IMR-90 (cell line): ENCODE results near the gene PCSK6. TPM values are rescaled to one million over a fixed set of nuclear protein-coding genes. Genes with fewer than 3 reads are reported as not detected.

Experiments
- ATAC-seq: fragments of 200-7000 bp; cut with Tn5 transposase; 2 replicates; pipeline ENCODE4 v1.9.1; 2020; ENCODE audit warnings: low read depth, mild to moderate bottlenecking, moderate library complexity
- BruUV-seq: library from RNA; stranded (reverse); fragments of 400-500 nt; replicated peaks from 2 replicates; lab custom pipeline; 2021; lab: Mats Ljungman, UMichigan
- CTCF ChIA-PET: fragments of 300-600 bp; formaldehyde crosslinking; extraction: SDS; loops from one replicate; lab custom pipeline; 2021; ENCODE audit warnings: antibody characterized with exemption; lab: Yijun Ruan, JAX
- POLR2A ChIA-PET: fragments of 300-600 bp; sonication (Branson Sonifier 250); formaldehyde crosslinking; loops from one replicate; lab custom pipeline; 2022; ENCODE audit warnings: antibody characterized with exemption; ENCODE audit not compliant: unreplicated experiment; lab: Charles Lee
- DNase-seq: peaks from one replicate; pipeline ENCODE4 v3.0.0; 2013
- H2AFZ ChIP-seq: replicated peaks from 2 replicates; pipeline ENCODE3; 2013; ENCODE audit warnings: low read length, mild to moderate bottlenecking; ENCODE audit not compliant: poor library complexity
- H2AK5ac ChIP-seq: 2 replicates; pipeline ENCODE4 v1.6.1; 2013; ENCODE audit warnings: low read depth, low read length, inconsistent platforms
- H2AK9ac ChIP-seq: replicated peaks from 2 replicates; pipeline ENCODE3; 2013; ENCODE audit warnings: mild to moderate bottlenecking, low read depth, low read length, moderate library complexity; ENCODE audit not compliant: poor library complexity
- H2BK120ac ChIP-seq: 2 replicates; pipeline ENCODE4 v1.6.1; 2013; ENCODE audit warnings: low read depth, low read length, inconsistent platforms
- H2BK15ac ChIP-seq: 3 replicates; pipeline ENCODE4 v1.6.1; 2013; ENCODE audit warnings: low read depth, low read length, inconsistent platforms
- H2BK20ac ChIP-seq: 2 replicates; pipeline ENCODE4 v1.6.1; 2013; ENCODE audit warnings: low read depth, mild to moderate bottlenecking, inconsistent platforms, low read length, moderate library complexity
- H2BK5ac ChIP-seq: 2 replicates; pipeline ENCODE4 v1.6.1; 2013; ENCODE audit warnings: mild to moderate bottlenecking, low read depth, low read length, inconsistent platforms; ENCODE audit not compliant: poor library complexity, severe bottlenecking
- H3K14ac ChIP-seq: replicated peaks from 2 replicates; pipeline ENCODE4 v1.6.1; 2013; ENCODE audit warnings: low read depth, low read length, inconsistent platforms
- H3K18ac ChIP-seq: 2 replicates; pipeline ENCODE4 v1.6.1; 2013; ENCODE audit warnings: low read depth, low read length, control low read depth
- H3K23ac ChIP-seq: 2 replicates; pipeline ENCODE4 v1.6.1; 2013; ENCODE audit warnings: low read depth, low read length, inconsistent platforms
- H3K27ac ChIP-seq: 2 replicates; pipeline ENCODE4 v1.5.1; 2013; ENCODE audit warnings: mild to moderate bottlenecking, control low read depth, low read length; ENCODE audit not compliant: insufficient read depth
- H3K27me3 ChIP-seq: 2 replicates; pipeline ENCODE4 v1.6.1; 2013; ENCODE audit warnings: low read length; ENCODE audit not compliant: control insufficient read depth, insufficient read depth
- H3K36me3 ChIP-seq: 2 replicates; pipeline ENCODE4 v1.6.1; 2013; ENCODE audit warnings: low read length, mixed read lengths; ENCODE audit not compliant: control insufficient read depth, insufficient read depth
- H3K4ac ChIP-seq: 2 replicates; pipeline ENCODE4 v1.6.1; 2013; ENCODE audit warnings: low read depth, low read length, inconsistent platforms
- H3K4me1 ChIP-seq: 2 replicates; pipeline ENCODE4 v1.6.1; 2013; ENCODE audit warnings: low read length, mixed read lengths; ENCODE audit not compliant: control insufficient read depth, insufficient read depth
- H3K4me2 ChIP-seq: 2 replicates; pipeline ENCODE4 v1.6.1; 2013; ENCODE audit warnings: low read depth, mild to moderate bottlenecking, control low read depth, low read length, moderate library complexity
- H3K4me3 ChIP-seq: 2 replicates; pipeline ENCODE4 v1.5.1; 2013; ENCODE audit warnings: low read depth, mild to moderate bottlenecking, control low read depth, low read length, moderate library complexity; ENCODE audit not compliant: insufficient read depth
- H3K56ac ChIP-seq: 2 replicates; pipeline ENCODE4 v1.6.1; 2013; ENCODE audit warnings: low read length, inconsistent platforms; ENCODE audit not compliant: insufficient read depth; ENCODE audit errors: extremely low read depth
- H3K79me1 ChIP-seq, 2 experiments: 2 replicates each; pipeline ENCODE4 v1.6.1; 2013; ENCODE audit warnings: low read length in 2 of 2, inconsistent platforms in 1 of 2, low read depth in 1 of 2
- H3K9ac ChIP-seq: 2 replicates; pipeline ENCODE4 v1.6.1; 2013; ENCODE audit warnings: low read depth, low read length, control low read depth
- H3K9me1 ChIP-seq: 2 replicates; pipeline ENCODE4 v1.6.1; 2013; ENCODE audit warnings: low read length, inconsistent platforms; ENCODE audit not compliant: insufficient read depth
- H3K9me3 ChIP-seq: 2 replicates; pipeline ENCODE4 v1.6.1; 2013; ENCODE audit warnings: low read length; ENCODE audit not compliant: control insufficient read depth, insufficient read depth
- H4K20me1 ChIP-seq: 2 replicates; pipeline ENCODE4 v1.6.1; 2013; ENCODE audit warnings: low read length, inconsistent platforms; ENCODE audit not compliant: insufficient read depth
- H4K5ac ChIP-seq: 2 replicates; pipeline ENCODE4 v1.6.1; 2013; ENCODE audit warnings: mild to moderate bottlenecking, low read depth, low read length, control low read depth
- H4K8ac ChIP-seq, 2 experiments: 2 replicates each; pipeline ENCODE4 v1.6.1; 2013; ENCODE audit warnings: low read depth in 2 of 2, low read length in 2 of 2, control low read depth in 1 of 2, inconsistent platforms in 1 of 2
- H4K91ac ChIP-seq: 2 replicates; pipeline ENCODE4 v1.6.1; 2013; ENCODE audit warnings: low read depth, low read length, inconsistent platforms; ENCODE audit not compliant: insufficient read depth
- BHLHE40 ChIP-seq: fragments of 150-350 bp; IDR thresholded peaks from 2 replicates; pipeline ENCODE4 v1.6.1; 2016; ENCODE audit warnings: mild to moderate bottlenecking, low read depth, low read length
- CEBPB ChIP-seq: IDR thresholded peaks from 2 replicates; pipeline ENCODE4 v1.6.1; 2012; ENCODE audit warnings: low read depth, low read length, improper control_type of control experiment
- CHD1 ChIP-seq: IDR thresholded peaks from 2 replicates; pipeline ENCODE4 v1.6.1; 2012; ENCODE audit warnings: low read depth, low read length, improper control_type of control experiment
- CTCF ChIP-seq: conservative IDR thresholded peaks from 2 replicates; pipeline ENCODE4 v1.5.1; 2012; ENCODE audit warnings: mild to moderate bottlenecking, low read depth, low read length, improper control_type of control experiment
- ELK1 ChIP-seq: fragments of 150-350 bp; IDR thresholded peaks from 2 replicates; pipeline ENCODE4 v1.6.1; 2016; ENCODE audit warnings: low read depth, mild to moderate bottlenecking, low read length, moderate library complexity, borderline replicate concordance
- FOS ChIP-seq: fragments of 150-350 bp; IDR thresholded peaks from 2 replicates; pipeline ENCODE4 v1.6.1; 2016; ENCODE audit warnings: low read depth, low read length
- MAFK ChIP-seq: IDR thresholded peaks from 2 replicates; pipeline ENCODE4 v1.6.1; 2012; ENCODE audit warnings: low read depth, low read length, improper control_type of control experiment
- MAZ ChIP-seq: IDR thresholded peaks from 2 replicates; pipeline ENCODE4 v1.6.1; 2012; ENCODE audit warnings: low read depth, mild to moderate bottlenecking, low read length, improper control_type of control experiment, moderate library complexity, borderline replicate concordance
- MXI1 ChIP-seq: IDR thresholded peaks from 2 replicates; pipeline ENCODE4 v1.6.1; 2012; ENCODE audit warnings: low read depth, mild to moderate bottlenecking, low read length, moderate library complexity, borderline replicate concordance
- NFE2L2 ChIP-seq: fragments of 150-350 bp; IDR thresholded peaks from 2 replicates; pipeline ENCODE4 v1.6.1; 2016; ENCODE audit warnings: low read depth, mild to moderate bottlenecking, low read length
- POLR2A ChIP-seq: IDR thresholded peaks from 2 replicates; pipeline ENCODE4 v1.6.1; 2012; ENCODE audit warnings: mild to moderate bottlenecking, low read depth, low read length
- RAD21 ChIP-seq: IDR thresholded peaks from 2 replicates; pipeline ENCODE4 v1.6.1; 2012; ENCODE audit warnings: low read length, improper control_type of control experiment
- RCOR1 ChIP-seq: IDR thresholded peaks from 2 replicates; pipeline ENCODE4 v1.6.1; 2012; ENCODE audit warnings: mild to moderate bottlenecking, low read length, improper control_type of control experiment; ENCODE audit not compliant: insufficient replicate concordance
- RFX5 ChIP-seq: IDR thresholded peaks from 2 replicates; pipeline ENCODE4 v1.8.0; 2012; ENCODE audit warnings: low read depth, mild to moderate bottlenecking, low read length, moderate library complexity
- SMC3 ChIP-seq: fragments of 150-350 bp; IDR thresholded peaks from 2 replicates; pipeline ENCODE4 v1.6.1; 2016; ENCODE audit warnings: low read depth, mild to moderate bottlenecking, antibody characterized with exemption, low read length, moderate library complexity
- USF2 ChIP-seq: fragments of 150-350 bp; IDR thresholded peaks from 2 replicates; pipeline ENCODE4 v1.6.1; 2017; ENCODE audit warnings: mild to moderate bottlenecking, antibody characterized with exemption, low read length, low read depth
- WGBS, 2 experiments: methylation state at CpG; one replicate each; pipeline versions ENCODE4 v1.1.5 to v1.1.7; 2013; ENCODE audit warnings: missing lambda C conversion rate in 2 of 2; ENCODE audit not compliant: insufficient read length in 1 of 2; ENCODE audit errors: extremely low coverage in 2 of 2; 5-methylcytosine and 5-hydroxymethylcytosine counted together
- dilution Hi-C: fragments of 300-500 bp; cut with HindIII; formaldehyde crosslinking; loops from one replicate; pipeline ENCODE4 v1.14.3; 2018; ENCODE audit warnings: low sequenced_read_pairs; ENCODE audit not compliant: unreplicated experiment
- in situ Hi-C: fragments of 300-500 bp; cut with MboI; formaldehyde crosslinking; loops from 3 replicates; pipeline ENCODE4 v1.14.3; 2019; ENCODE audit warnings: low sequenced_read_pairs, inconsistent platforms, mixed read lengths
- intact Hi-C: fragments of 100-400 bp; cut with micrococcal nuclease; formaldehyde crosslinking; loops from 2 replicates; pipeline ENCODE4 v1.10.0; 2022
- polyA plus RNA-seq, 3 experiments: library from polyadenylated mRNA; depleted of rRNA; stranded (reverse); fragments of >200 nt; gene quantifications; 2 replicates each; pipeline ENCODE4 v1.2.3, GENCODE V29; 2012; ENCODE audit warnings: low replicate concordance in 1 of 3
- total RNA-seq: library from RNA; depleted of rRNA; stranded (reverse); fragments of >200 nt; gene quantifications from 2 replicates; pipeline ENCODE4 v1.2.3, GENCODE V29; 2012

Gene PCSK6
- total and polyA plus RNA-seq, 2 of the 4 experiments (the other 2 are of a cell fraction): not detected

GRCh38 chr15:101309436-101310160, 179.9 kb downstream of the PCSK6 start:
- Histone ChIP-seq H3K4me1 (no peaks in the 10 kb centered on the region), H3K4me2 (no peak overlapping the region), H3K36me3 (no peaks in the 10 kb centered on the region), H2AFZ (peak overlapping the region; percentile 32), H3K9ac (no peak overlapping the region), H2AK5ac (no peak overlapping the region), H2BK120ac (no peak overlapping the region), H3K79me1 (no peaks in the 10 kb centered on the region), H4K5ac (no peak overlapping the region), H3K23ac (no peak overlapping the region), H3K9me3 (no peaks in the 10 kb centered on the region), H3K27me3 (peaks cover 27% of the 10 kb centered on the region), H2BK20ac (no peak overlapping the region), H4K20me1 (no peaks in the 10 kb centered on the region), H3K27ac (no peak overlapping the region), H3K14ac (no peak overlapping the region), H2BK5ac (no peak overlapping the region), H2AK9ac (no peak overlapping the region), H4K8ac (no peak overlapping the region), H3K9me1 (no peaks in the 10 kb centered on the region), H2BK15ac (no peak overlapping the region), H3K56ac (no peak overlapping the region), H3K18ac (no peak overlapping the region), H3K4ac (no peak overlapping the region), H3K4me3 (no peak overlapping the region), H4K91ac (no peak overlapping the region)
- dilution Hi-C loops (no loop called here), intact Hi-C loops (no loop called here), in situ Hi-C loops (no loop called here)
- no peak for ATAC-seq
- DNase-seq: no peak
- CTCF ChIA-PET: no interaction called here
- BruUV-seq: no TSS peak
- whole genome bisulfite sequencing, 2 experiments: 71% methylated on average over 18 of the region's 26 CpGs; no CpG with 5 or more reads in 1 of the 2 experiments
- POLR2A ChIA-PET: no interaction called here
- TF ChIP-seq RAD21 (no peak), BHLHE40 (no peak), CTCF (no peak), POLR2A (no peak), SMC3 (no peak), CEBPB (no peak), FOS (no peak), USF2 (no peak), ELK1 (no peak), MXI1 (no peak), NFE2L2 (no peak), RCOR1 (no peak), MAFK (no peak), RFX5 (no peak), MAZ (no peak), CHD1 (no peak)
